Fibroblast of lung (primary cell): ENCODE data around the gene RTN3. TPM values are rescaled to one million over a fixed set of nuclear protein-coding genes. Genes with fewer than 3 reads are reported as not detected.

Experiments used
- DNase-seq, 2 donors: peaks; one replicate each; pipeline versions ENCODE4 v3.0.0 to v3.0.0-alpha.2; 2010; ENCODE audit warnings: low read depth in 2 of 2
- H2AFZ ChIP-seq: 2 replicates; pipeline ENCODE4 v1.5.1; 2012; ENCODE audit warnings: low read length, control low read depth, inconsistent platforms
- H3K27ac ChIP-seq: 2 replicates; pipeline ENCODE4 v1.5.1; 2011; ENCODE audit warnings: low read length, control low read depth; ENCODE audit not compliant: insufficient read depth
- H3K27me3 ChIP-seq: 2 replicates; pipeline ENCODE4 v1.5.1; 2011; ENCODE audit warnings: mild to moderate bottlenecking, low read length; ENCODE audit not compliant: control insufficient read depth, insufficient read depth
- H3K36me3 ChIP-seq: 2 replicates; pipeline ENCODE4 v1.5.1; 2011; ENCODE audit warnings: low read length; ENCODE audit not compliant: control insufficient read depth, insufficient read depth
- H3K4me1 ChIP-seq: 2 replicates; pipeline ENCODE4 v1.5.1; 2011; ENCODE audit warnings: low read length; ENCODE audit not compliant: control insufficient read depth, insufficient read depth; ENCODE audit errors: extremely low read depth
- H3K4me2 ChIP-seq: 2 replicates; pipeline ENCODE4 v1.5.1; 2011; ENCODE audit warnings: low read length, control low read depth; ENCODE audit not compliant: insufficient read depth; ENCODE audit errors: extremely low read depth
- H3K4me3 ChIP-seq, 4 experiments: fragments of 200-600 bp in 1 of 4; sonication (generic) in 1 of 4; replicated peaks in 1 of 4; 2 replicates each; pipeline ENCODE4 v1.5.1; 2011 to 2016; ENCODE audit warnings: low read length in 4 of 4, low read depth in 3 of 4, mild to moderate bottlenecking in 3 of 4, control low read depth in 2 of 4, inconsistent platforms in 1 of 4, mixed read lengths in 1 of 4; ENCODE audit not compliant: insufficient read depth in 1 of 4; ENCODE audit errors: control extremely low read depth in 1 of 4
- H3K79me2 ChIP-seq: 2 replicates; pipeline ENCODE4 v1.5.1; 2012; ENCODE audit warnings: mild to moderate bottlenecking, low read length, inconsistent platforms; ENCODE audit not compliant: control insufficient read depth, insufficient read depth
- H3K9ac ChIP-seq: 2 replicates; pipeline ENCODE4 v1.5.1; 2011; ENCODE audit warnings: mild to moderate bottlenecking, low read length, control low read depth; ENCODE audit not compliant: insufficient read depth
- H3K9me3 ChIP-seq: 2 replicates; pipeline ENCODE4 v1.5.1; 2012; ENCODE audit warnings: low read depth, low read length; ENCODE audit not compliant: control insufficient read depth, insufficient read depth
- H4K20me1 ChIP-seq: 2 replicates; pipeline ENCODE4 v1.5.1; 2011; ENCODE audit warnings: low read length; ENCODE audit not compliant: control insufficient read depth, insufficient read depth; ENCODE audit errors: extremely low read depth
- EZH2 ChIP-seq: IDR thresholded peaks from 2 replicates; pipeline ENCODE4 v1.5.1; 2012; ENCODE audit warnings: low read length, control low read depth, mild to moderate bottlenecking; ENCODE audit errors: missing control alignments
- polyA plus RNA-seq, 2 donors: library from polyadenylated mRNA; depleted of rRNA in 1 of 2; stranded (reverse) in 1 of 2; unstranded in 1 of 2; fragments of >200 nt; gene quantifications; 2 replicates each; pipeline ENCODE4 v1.2.1, GENCODE V29; 2011 to 2012; ENCODE audit warnings: missing spikeins in 1 of 2
- total RNA-seq: library from RNA; depleted of rRNA; stranded (reverse); fragments of >200 nt; gene quantifications from 2 replicates; pipeline ENCODE4 v1.2.1, GENCODE V29; 2014
- TF ChIP-seq, protein P1 (sequence below), 2 donors: IDR thresholded peaks in 1 of 2; conservative IDR thresholded peaks in 1 of 2; 1 replicate in 1 of 2; 2 replicates in 1 of 2; pipeline ENCODE4 v1.5.1; 2011 to 2012; ENCODE audit warnings: low read length in 2 of 2, control low read depth in 1 of 2, inconsistent platforms in 1 of 2, low read depth in 1 of 2, mild to moderate bottlenecking in 1 of 2

The RTN3 gene
- total and polyA plus RNA-seq, 2 donors (not counting 1 experiment from before 2014, with no cell fraction given) = 93.3 to 167 TPM

DNA sequence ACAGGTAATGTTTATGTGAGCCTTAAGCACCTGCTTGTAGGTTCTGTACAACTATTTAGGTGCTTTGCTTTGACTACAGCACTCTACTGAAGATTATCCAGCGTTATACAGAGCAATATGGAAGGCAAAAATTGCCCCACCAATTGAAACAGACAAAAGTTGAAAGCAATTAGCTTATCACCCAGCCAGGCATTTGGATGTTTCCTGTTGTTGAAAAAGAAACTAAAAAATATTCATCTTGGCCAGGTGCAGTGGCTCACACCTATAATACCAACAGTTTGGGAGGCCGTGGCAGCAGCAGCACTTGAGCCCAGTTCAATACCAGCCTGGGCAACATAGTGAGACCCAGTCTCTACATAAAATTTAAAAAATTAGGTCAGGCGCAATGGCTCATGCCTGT, 28.6 kb upstream of the RTN3 start:
- no peak overlapping the region for H3K4me2 ChIP-seq
- no peaks in the 10 kb centered on the region for H3K9me3 ChIP-seq
- peaks cover 17% of the 10 kb centered on the region for H3K79me2 ChIP-seq
- peaks cover 9% of the 10 kb centered on the region for H3K36me3 ChIP-seq
- H3K27me3 ChIP-seq = no peaks in the 10 kb centered on the region
- H3K9ac ChIP-seq = no peak overlapping the region
- no peak for DNase-seq
- no peaks in the 10 kb centered on the region for H4K20me1 ChIP-seq
- H3K4me1 ChIP-seq = no peaks in the 10 kb centered on the region
- H3K4me3 ChIP-seq = no peak overlapping the region
- H2AFZ ChIP-seq = no peak overlapping the region
- no peak overlapping the region for H3K27ac ChIP-seq
- TF ChIP-seq, protein P1, sequence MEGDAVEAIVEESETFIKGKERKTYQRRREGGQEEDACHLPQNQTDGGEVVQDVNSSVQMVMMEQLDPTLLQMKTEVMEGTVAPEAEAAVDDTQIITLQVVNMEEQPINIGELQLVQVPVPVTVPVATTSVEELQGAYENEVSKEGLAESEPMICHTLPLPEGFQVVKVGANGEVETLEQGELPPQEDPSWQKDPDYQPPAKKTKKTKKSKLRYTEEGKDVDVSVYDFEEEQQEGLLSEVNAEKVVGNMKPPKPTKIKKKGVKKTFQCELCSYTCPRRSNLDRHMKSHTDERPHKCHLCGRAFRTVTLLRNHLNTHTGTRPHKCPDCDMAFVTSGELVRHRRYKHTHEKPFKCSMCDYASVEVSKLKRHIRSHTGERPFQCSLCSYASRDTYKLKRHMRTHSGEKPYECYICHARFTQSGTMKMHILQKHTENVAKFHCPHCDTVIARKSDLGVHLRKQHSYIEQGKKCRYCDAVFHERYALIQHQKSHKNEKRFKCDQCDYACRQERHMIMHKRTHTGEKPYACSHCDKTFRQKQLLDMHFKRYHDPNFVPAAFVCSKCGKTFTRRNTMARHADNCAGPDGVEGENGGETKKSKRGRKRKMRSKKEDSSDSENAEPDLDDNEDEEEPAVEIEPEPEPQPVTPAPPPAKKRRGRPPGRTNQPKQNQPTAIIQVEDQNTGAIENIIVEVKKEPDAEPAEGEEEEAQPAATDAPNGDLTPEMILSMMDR (conservative IDR thresholded peaks at IDR 0.05 in 1 of 2, IDR thresholded peaks at IDR 0.05 in 1 of 2; ENCODE audit: low read depth in 1 of 2, low read length in 2 of 2) = no peak

DNA sequence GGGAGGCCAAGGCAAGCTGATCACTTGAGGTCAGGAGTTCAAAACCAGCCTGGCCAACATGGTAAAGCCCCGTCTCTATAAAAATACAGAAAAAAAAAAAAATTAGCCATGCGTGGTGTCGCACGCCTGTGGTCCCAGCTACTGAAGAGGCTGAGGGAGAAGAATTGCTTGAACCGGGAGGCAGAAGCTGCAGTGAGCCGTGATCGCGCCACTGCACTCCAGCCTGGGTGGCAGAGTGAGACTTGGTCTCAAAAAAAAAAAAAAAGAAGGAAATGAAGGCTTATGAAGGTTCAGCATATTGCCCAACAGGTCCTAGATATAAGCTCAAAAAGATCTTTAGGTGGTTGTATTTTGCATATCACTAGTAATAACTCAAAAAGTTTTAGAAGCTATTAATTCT, 20.3 kb upstream of the RTN3 start:
- Histone ChIP-seq H3K36me3 (peaks cover 2% of the 10 kb centered on the region), H3K4me1 (peaks cover 13% of the 10 kb centered on the region), H3K4me3 (no peak overlapping the region), H3K9ac (no peak overlapping the region), H3K4me2 (no peak overlapping the region), H3K79me2 (peaks cover 86% of the 10 kb centered on the region), H3K27me3 (no peaks in the 10 kb centered on the region), H3K27ac (no peak overlapping the region), H4K20me1 (no peaks in the 10 kb centered on the region), H2AFZ (no peak overlapping the region), H3K9me3 (no peaks in the 10 kb centered on the region)
- DNase-seq = no peak
- no peak for TF ChIP-seq EZH2
- TF ChIP-seq, protein P1 (conservative IDR thresholded peaks at IDR 0.05 in 1 of 2, IDR thresholded peaks at IDR 0.05 in 1 of 2; ENCODE audit: low read depth in 1 of 2, low read length in 2 of 2) = no peak

DNA sequence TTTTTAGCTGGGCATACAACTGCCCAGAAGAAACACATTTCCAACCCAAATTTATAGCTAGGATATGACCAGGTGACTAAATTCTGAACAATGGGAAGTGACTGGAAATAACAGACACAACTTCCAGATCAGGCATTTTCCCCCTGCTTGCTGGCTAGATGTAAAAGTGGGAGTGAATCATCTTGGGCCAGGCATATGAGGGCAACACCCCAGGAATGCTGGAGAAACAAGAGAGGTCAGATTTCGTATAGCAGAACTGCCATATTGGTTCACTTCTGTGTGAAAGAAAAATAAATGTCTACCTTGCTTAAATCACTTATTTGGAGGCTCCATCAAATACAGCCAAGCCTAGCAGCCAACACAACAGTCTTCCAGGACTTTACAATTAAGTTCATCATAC, 17.5 kb upstream of the RTN3 start:
- no peak overlapping the region for H3K4me3 ChIP-seq
- no peak overlapping the region for H3K9ac ChIP-seq
- H3K36me3 ChIP-seq = no peaks in the 10 kb centered on the region
- no peaks in the 10 kb centered on the region for H3K9me3 ChIP-seq
- no peaks in the 10 kb centered on the region for H3K27me3 ChIP-seq
- no peak for TF ChIP-seq EZH2
- TF ChIP-seq, protein P1 (conservative IDR thresholded peaks at IDR 0.05 in 1 of 2, IDR thresholded peaks at IDR 0.05 in 1 of 2; ENCODE audit: low read depth in 1 of 2, low read length in 2 of 2) = no peak
- no peak overlapping the region for H2AFZ ChIP-seq
- no peaks in the 10 kb centered on the region for H4K20me1 ChIP-seq
- peak; percentile 63 to 85 for DNase-seq
- peaks cover 24% of the 10 kb centered on the region for H3K4me1 ChIP-seq
- peaks cover 86% of the 10 kb centered on the region for H3K79me2 ChIP-seq
- H3K27ac ChIP-seq = peak overlapping the region; percentile 38
- H3K4me2 ChIP-seq = peak overlapping the region; percentile 7
